Mammary epithelial cell (primary cell): Measurements from ENCODE around the gene PCSK5.

Source experiments
- EZH2 ChIP-seq: IDR thresholded peaks from 2 replicates; pipeline ENCODE4 v1.6.1; 2012; ENCODE audit warnings: low read length, inconsistent platforms, borderline replicate concordance
- TF ChIP-seq, protein P1 (sequence below), 2 donors: IDR thresholded peaks in 1 of 2; conservative IDR thresholded peaks in 1 of 2; 2 replicates each; pipeline ENCODE4 v1.5.1; 2011 to 2012; ENCODE audit warnings: inconsistent platforms in 2 of 2, low read length in 2 of 2, mild to moderate bottlenecking in 2 of 2, control low read depth in 1 of 2, low read depth in 1 of 2; ENCODE audit not compliant: insufficient read depth in 1 of 2; ENCODE audit errors: extremely low read depth in 1 of 2

- TF ChIP-seq, protein P1, sequence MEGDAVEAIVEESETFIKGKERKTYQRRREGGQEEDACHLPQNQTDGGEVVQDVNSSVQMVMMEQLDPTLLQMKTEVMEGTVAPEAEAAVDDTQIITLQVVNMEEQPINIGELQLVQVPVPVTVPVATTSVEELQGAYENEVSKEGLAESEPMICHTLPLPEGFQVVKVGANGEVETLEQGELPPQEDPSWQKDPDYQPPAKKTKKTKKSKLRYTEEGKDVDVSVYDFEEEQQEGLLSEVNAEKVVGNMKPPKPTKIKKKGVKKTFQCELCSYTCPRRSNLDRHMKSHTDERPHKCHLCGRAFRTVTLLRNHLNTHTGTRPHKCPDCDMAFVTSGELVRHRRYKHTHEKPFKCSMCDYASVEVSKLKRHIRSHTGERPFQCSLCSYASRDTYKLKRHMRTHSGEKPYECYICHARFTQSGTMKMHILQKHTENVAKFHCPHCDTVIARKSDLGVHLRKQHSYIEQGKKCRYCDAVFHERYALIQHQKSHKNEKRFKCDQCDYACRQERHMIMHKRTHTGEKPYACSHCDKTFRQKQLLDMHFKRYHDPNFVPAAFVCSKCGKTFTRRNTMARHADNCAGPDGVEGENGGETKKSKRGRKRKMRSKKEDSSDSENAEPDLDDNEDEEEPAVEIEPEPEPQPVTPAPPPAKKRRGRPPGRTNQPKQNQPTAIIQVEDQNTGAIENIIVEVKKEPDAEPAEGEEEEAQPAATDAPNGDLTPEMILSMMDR (conservative IDR thresholded peaks at IDR 0.05 in 1 of 2, IDR thresholded peaks at IDR 0.05 in 1 of 2; ENCODE audit: extremely low read depth in 1 of 2, insufficient read depth in 1 of 2, low read depth in 1 of 2, low read length in 2 of 2): no peak
- TF ChIP-seq EZH2: no peak
Measured at GRCh38 chr9:76025286-76025685, 134.8 kb downstream of the PCSK5 start.
